WTC11 (cell line): ENCODE measurements around the gene TRIM44.

Experiments used
- AFF4 ChIP-seq: sonication (generic); formaldehyde crosslinking; IDR thresholded peaks from 2 replicates; pipeline ENCODE4 v1.8.1; 2023; ENCODE audit warnings: mild to moderate bottlenecking, missing genetic modification reagents, borderline replicate concordance
- CTCF ChIP-seq: fragments of 200-600 bp; IDR thresholded peaks from 2 replicates; pipeline ENCODE4 v1.8.0; 2022; ENCODE audit warnings: antibody characterized with exemption
- NR3C1 ChIP-seq: sonication (generic); formaldehyde crosslinking; conservative IDR thresholded peaks from 2 replicates; pipeline ENCODE4 v1.8.1; 2023; ENCODE audit warnings: low read depth, mild to moderate bottlenecking, missing genetic modification reagents
- SP1 ChIP-seq: sonication (generic); formaldehyde crosslinking; conservative IDR thresholded peaks from 2 replicates; pipeline ENCODE4 v1.8.1; 2022; ENCODE audit warnings: missing genetic modification reagents
- TCF7 ChIP-seq: sonication (generic); formaldehyde crosslinking; IDR thresholded peaks from 2 replicates; pipeline ENCODE4 v1.8.0; 2022; ENCODE audit warnings: mild to moderate bottlenecking, low read depth, missing genetic modification reagents, moderate library complexity
- ZNF138 ChIP-seq: sonication (generic); formaldehyde crosslinking; conservative IDR thresholded peaks from 2 replicates; pipeline ENCODE4 v1.8.1; 2022; ENCODE audit warnings: mild to moderate bottlenecking, moderate library complexity, missing genetic modification reagents
- ZNF219 ChIP-seq: sonication (generic); formaldehyde crosslinking; IDR thresholded peaks from 2 replicates; pipeline ENCODE4 v1.8.0; 2023; ENCODE audit warnings: missing genetic modification reagents, mild to moderate bottlenecking, borderline replicate concordance

- no peak for TF ChIP-seq CTCF
- no peak for TF ChIP-seq TCF7 (CRISPR knock-in tag)
- no peak for TF ChIP-seq ZNF138 (CRISPR knock-in tag)
- TF ChIP-seq ZNF219 (CRISPR knock-in tag) = no peak
- TF ChIP-seq SP1 = no peak
- no peak for TF ChIP-seq NR3C1
- no peak for TF ChIP-seq AFF4
Observed at GRCh38 chr11:35623621-35624168, 38.9 kb upstream of the TRIM44 start.
